GM23338 (cell line): ENCODE measurements around the gene ZNF609. TPM values are rescaled to one million over a fixed set of nuclear protein-coding genes. Genes with fewer than 3 reads are reported as not detected.

Experiments
- ATAC-seq: fragments of 200-7000 bp; cut with Tn5 transposase; 3 replicates; pipeline ENCODE4 v1.9.1; 2020
- DNase-seq: peaks from one replicate; pipeline ENCODE4 v3.0.0-alpha.2; 2015; ENCODE audit warnings: low spot score
- H2AFZ ChIP-seq: fragments of 200-600 bp; sonication (generic); 2 replicates; pipeline ENCODE4 v1.8.0; 2016; ENCODE audit warnings: antibody characterized with exemption, mild to moderate bottlenecking, moderate library complexity
- H3F3A ChIP-seq: fragments of 200-600 bp; sonication (generic); replicated peaks from 2 replicates; pipeline ENCODE4 v1.8.0; 2017; ENCODE audit warnings: antibody characterized with exemption, mixed run types, low read depth
- H3K27ac ChIP-seq: fragments of 200-600 bp; sonication (generic); 2 replicates; pipeline ENCODE4 v1.6.1; 2016; ENCODE audit warnings: low read depth
- H3K27me3 ChIP-seq: fragments of 200-600 bp; sonication (generic); 2 replicates; pipeline ENCODE4 v1.8.0; 2016; ENCODE audit warnings: mild to moderate bottlenecking, mixed run types, moderate library complexity; ENCODE audit not compliant: insufficient read depth
- H3K36me3 ChIP-seq: fragments of 200-600 bp; sonication (generic); 2 replicates; pipeline ENCODE4 v1.8.0; 2016; ENCODE audit warnings: mild to moderate bottlenecking; ENCODE audit not compliant: insufficient read depth
- H3K4me1 ChIP-seq: fragments of 200-600 bp; sonication (generic); 2 replicates; pipeline ENCODE4 v1.8.0; 2016; ENCODE audit warnings: mild to moderate bottlenecking, moderate library complexity; ENCODE audit not compliant: insufficient read depth
- H3K4me2 ChIP-seq: fragments of 200-600 bp; sonication (generic); 2 replicates; pipeline ENCODE4 v1.7.1; 2017; ENCODE audit warnings: mixed run types
- H3K4me3 ChIP-seq: fragments of 200-600 bp; sonication (generic); 2 replicates; pipeline ENCODE4 v1.6.1; 2016; ENCODE audit warnings: mixed run types
- H3K79me2 ChIP-seq: fragments of 200-600 bp; sonication (generic); replicated peaks from 2 replicates; pipeline ENCODE4 v1.8.0; 2017; ENCODE audit warnings: mild to moderate bottlenecking; ENCODE audit not compliant: insufficient read depth
- H3K9me2 ChIP-seq: fragments of 200-600 bp; sonication (generic); 2 replicates; pipeline ENCODE4 v1.8.0; 2017; ENCODE audit not compliant: insufficient read depth
- H4K20me1 ChIP-seq: fragments of 200-600 bp; sonication (generic); replicated peaks from 2 replicates; pipeline ENCODE4 v1.8.0; 2017; ENCODE audit warnings: mild to moderate bottlenecking; ENCODE audit not compliant: insufficient read depth
- H3K27ac Mint-ChIP-seq: 2 replicates; pipeline ENCODE4 v1.8.0; 2020; ENCODE audit warnings: inconsistent platforms, mild to moderate bottlenecking, moderate library complexity, mixed read lengths
- H3K27me3 Mint-ChIP-seq: 3 replicates; pipeline ENCODE4 v1.8.0; 2022; ENCODE audit warnings: low read depth, mild to moderate bottlenecking, moderate library complexity, mixed read lengths, inconsistent platforms; ENCODE audit not compliant: insufficient read depth, poor library complexity
- H3K36me3 Mint-ChIP-seq: 3 replicates; pipeline ENCODE4 v1.8.0; 2021; ENCODE audit warnings: low read depth, mild to moderate bottlenecking, inconsistent platforms, moderate library complexity, mixed read lengths
- H3K4me1 Mint-ChIP-seq: 3 replicates; pipeline ENCODE4 v1.8.0; 2020; ENCODE audit warnings: mild to moderate bottlenecking, inconsistent platforms, mixed read lengths
- H3K4me3 Mint-ChIP-seq: 3 replicates; pipeline ENCODE4 v1.8.0; 2021; ENCODE audit warnings: moderate library complexity, mild to moderate bottlenecking, inconsistent platforms, mixed read lengths
- H3K9me3 Mint-ChIP-seq: 3 replicates; pipeline ENCODE4 v1.8.0; 2020; ENCODE audit warnings: moderate library complexity, mild to moderate bottlenecking, inconsistent platforms, mixed read lengths
- CREB1 ChIP-seq: fragments of 250-450 bp; sonication (Bioruptor Pico); IDR thresholded peaks from 2 replicates; pipeline ENCODE4 v1.5.0; 2020; ENCODE audit warnings: low read depth, mild to moderate bottlenecking, moderate library complexity
- EZH2 ChIP-seq: fragments of 200-600 bp; sonication (generic); IDR thresholded peaks from one replicate; pipeline ENCODE4 v1.8.0; 2017; ENCODE audit warnings: antibody characterized with exemption, mild to moderate bottlenecking, low read depth; ENCODE audit not compliant: unreplicated experiment
- EZH2phosphoT487 ChIP-seq: fragments of 200-600 bp; sonication (generic); IDR thresholded peaks from one replicate; pipeline ENCODE4 v1.8.1; 2018; ENCODE audit warnings: antibody characterized with exemption; ENCODE audit not compliant: unreplicated experiment
- JUNB ChIP-seq: IDR thresholded peaks from one replicate; pipeline ENCODE4 v1.6.1; 2016; ENCODE audit warnings: antibody characterized with exemption; ENCODE audit not compliant: unreplicated experiment
- NANOG ChIP-seq: IDR thresholded peaks from 2 replicates; pipeline ENCODE4 v1.6.1; 2016; ENCODE audit warnings: antibody characterized with exemption, borderline replicate concordance
- POLR2AphosphoS5 ChIP-seq: IDR thresholded peaks from 2 replicates; pipeline ENCODE4 v1.6.1; 2016; ENCODE audit warnings: antibody characterized with exemption, low read depth
- ZNF114 ChIP-seq: fragments of 250-450 bp; sonication (Bioruptor Pico); IDR thresholded peaks from 2 replicates; pipeline ENCODE4 v1.5.0; 2020; ENCODE audit warnings: mild to moderate bottlenecking, moderate library complexity
- ZNF331 ChIP-seq: fragments of 250-450 bp; sonication (Bioruptor Pico); IDR thresholded peaks from 2 replicates; pipeline ENCODE4 v1.5.0; 2020; ENCODE audit warnings: low read depth, mild to moderate bottlenecking, moderate library complexity
- polyA plus RNA-seq: library from polyadenylated mRNA; unstranded; fragments of >200 nt; fragmentation: Nextera tagmentation; extraction: Ambion mirVana; gene quantifications from 2 replicates; pipeline ENCODE4 v1.2.1, GENCODE V29; 2016
- total RNA-seq: library from RNA; depleted of rRNA; stranded (reverse); fragments of >200 nt; shearing (Covaris generic); gene quantifications from 2 replicates; pipeline ENCODE4 v1.2.3, GENCODE V29; 2014
- TF ChIP-seq, protein P1 (sequence below), 2 experiments: fragments of 200-600 bp in 1 of 2; sonication (generic) in 1 of 2; conservative IDR thresholded peaks; 2 replicates each; pipeline versions ENCODE4 v1.5.1 to v1.6.1; 2016 to 2017; ENCODE audit warnings: antibody characterized with exemption in 2 of 2, low read depth in 2 of 2, mild to moderate bottlenecking in 2 of 2, moderate library complexity in 1 of 2
- TF ChIP-seq, protein P2 (sequence below): fragments of 250-450 bp; sonication (Bioruptor Pico); IDR thresholded peaks from 2 replicates; pipeline ENCODE4 v1.5.0; 2020; ENCODE audit warnings: mild to moderate bottlenecking, moderate library complexity
- TF ChIP-seq, protein P3 (sequence below): IDR thresholded peaks from 2 replicates; pipeline ENCODE4 v1.6.1; 2016; ENCODE audit warnings: antibody characterized with exemption

Gene ZNF609
- total and polyA plus RNA-seq, 2 experiments from 2014 or later = 26.4 to 40.2 TPM

DNA sequence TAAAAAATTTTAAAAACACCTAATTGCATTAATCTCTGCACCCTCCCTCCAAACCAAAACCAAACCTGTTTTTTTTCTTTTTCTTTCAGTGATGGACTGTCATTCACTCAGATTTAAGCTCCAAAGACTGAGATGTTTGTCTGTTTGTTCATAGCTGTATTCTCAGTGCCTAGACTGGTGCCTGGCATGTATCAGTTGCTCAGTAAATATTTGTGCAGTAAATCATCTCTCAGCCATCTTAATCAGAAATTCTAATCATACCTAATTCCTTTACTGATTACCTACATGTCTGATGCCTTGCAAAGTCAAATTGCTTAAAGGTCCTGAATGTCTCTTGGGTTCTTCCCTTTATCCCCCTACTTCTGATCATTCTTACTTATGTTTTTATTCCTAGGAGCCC is 138.8 kb downstream of the ZNF609 start:
- Mint-ChIP-seq H3K4me1 (peaks cover 42% of the 10 kb centered on the region), H3K36me3 (no peaks in the 10 kb centered on the region), H3K9me3 (no peaks in the 10 kb centered on the region), H3K4me3 (no peak overlapping the region), H3K27me3 (peaks cover 5% of the 10 kb centered on the region), H3K27ac (no peak overlapping the region)
- H3K4me2 ChIP-seq = no peak overlapping the region
- TF ChIP-seq NANOG (no peak), EZH2 (no peak), POLR2AphosphoS5 (no peak), ZNF114 (CRISPR knock-in tag) (no peak), EZH2phosphoT487 (no peak), ZNF331 (CRISPR knock-in tag) (no peak), JUNB (no peak), CREB1 (no peak)
- TF ChIP-seq, protein P1, sequence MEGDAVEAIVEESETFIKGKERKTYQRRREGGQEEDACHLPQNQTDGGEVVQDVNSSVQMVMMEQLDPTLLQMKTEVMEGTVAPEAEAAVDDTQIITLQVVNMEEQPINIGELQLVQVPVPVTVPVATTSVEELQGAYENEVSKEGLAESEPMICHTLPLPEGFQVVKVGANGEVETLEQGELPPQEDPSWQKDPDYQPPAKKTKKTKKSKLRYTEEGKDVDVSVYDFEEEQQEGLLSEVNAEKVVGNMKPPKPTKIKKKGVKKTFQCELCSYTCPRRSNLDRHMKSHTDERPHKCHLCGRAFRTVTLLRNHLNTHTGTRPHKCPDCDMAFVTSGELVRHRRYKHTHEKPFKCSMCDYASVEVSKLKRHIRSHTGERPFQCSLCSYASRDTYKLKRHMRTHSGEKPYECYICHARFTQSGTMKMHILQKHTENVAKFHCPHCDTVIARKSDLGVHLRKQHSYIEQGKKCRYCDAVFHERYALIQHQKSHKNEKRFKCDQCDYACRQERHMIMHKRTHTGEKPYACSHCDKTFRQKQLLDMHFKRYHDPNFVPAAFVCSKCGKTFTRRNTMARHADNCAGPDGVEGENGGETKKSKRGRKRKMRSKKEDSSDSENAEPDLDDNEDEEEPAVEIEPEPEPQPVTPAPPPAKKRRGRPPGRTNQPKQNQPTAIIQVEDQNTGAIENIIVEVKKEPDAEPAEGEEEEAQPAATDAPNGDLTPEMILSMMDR (conservative IDR thresholded peaks at IDR 0.05; ENCODE audit: low read depth in 2 of 2) = no peak
- TF ChIP-seq, protein P2, sequence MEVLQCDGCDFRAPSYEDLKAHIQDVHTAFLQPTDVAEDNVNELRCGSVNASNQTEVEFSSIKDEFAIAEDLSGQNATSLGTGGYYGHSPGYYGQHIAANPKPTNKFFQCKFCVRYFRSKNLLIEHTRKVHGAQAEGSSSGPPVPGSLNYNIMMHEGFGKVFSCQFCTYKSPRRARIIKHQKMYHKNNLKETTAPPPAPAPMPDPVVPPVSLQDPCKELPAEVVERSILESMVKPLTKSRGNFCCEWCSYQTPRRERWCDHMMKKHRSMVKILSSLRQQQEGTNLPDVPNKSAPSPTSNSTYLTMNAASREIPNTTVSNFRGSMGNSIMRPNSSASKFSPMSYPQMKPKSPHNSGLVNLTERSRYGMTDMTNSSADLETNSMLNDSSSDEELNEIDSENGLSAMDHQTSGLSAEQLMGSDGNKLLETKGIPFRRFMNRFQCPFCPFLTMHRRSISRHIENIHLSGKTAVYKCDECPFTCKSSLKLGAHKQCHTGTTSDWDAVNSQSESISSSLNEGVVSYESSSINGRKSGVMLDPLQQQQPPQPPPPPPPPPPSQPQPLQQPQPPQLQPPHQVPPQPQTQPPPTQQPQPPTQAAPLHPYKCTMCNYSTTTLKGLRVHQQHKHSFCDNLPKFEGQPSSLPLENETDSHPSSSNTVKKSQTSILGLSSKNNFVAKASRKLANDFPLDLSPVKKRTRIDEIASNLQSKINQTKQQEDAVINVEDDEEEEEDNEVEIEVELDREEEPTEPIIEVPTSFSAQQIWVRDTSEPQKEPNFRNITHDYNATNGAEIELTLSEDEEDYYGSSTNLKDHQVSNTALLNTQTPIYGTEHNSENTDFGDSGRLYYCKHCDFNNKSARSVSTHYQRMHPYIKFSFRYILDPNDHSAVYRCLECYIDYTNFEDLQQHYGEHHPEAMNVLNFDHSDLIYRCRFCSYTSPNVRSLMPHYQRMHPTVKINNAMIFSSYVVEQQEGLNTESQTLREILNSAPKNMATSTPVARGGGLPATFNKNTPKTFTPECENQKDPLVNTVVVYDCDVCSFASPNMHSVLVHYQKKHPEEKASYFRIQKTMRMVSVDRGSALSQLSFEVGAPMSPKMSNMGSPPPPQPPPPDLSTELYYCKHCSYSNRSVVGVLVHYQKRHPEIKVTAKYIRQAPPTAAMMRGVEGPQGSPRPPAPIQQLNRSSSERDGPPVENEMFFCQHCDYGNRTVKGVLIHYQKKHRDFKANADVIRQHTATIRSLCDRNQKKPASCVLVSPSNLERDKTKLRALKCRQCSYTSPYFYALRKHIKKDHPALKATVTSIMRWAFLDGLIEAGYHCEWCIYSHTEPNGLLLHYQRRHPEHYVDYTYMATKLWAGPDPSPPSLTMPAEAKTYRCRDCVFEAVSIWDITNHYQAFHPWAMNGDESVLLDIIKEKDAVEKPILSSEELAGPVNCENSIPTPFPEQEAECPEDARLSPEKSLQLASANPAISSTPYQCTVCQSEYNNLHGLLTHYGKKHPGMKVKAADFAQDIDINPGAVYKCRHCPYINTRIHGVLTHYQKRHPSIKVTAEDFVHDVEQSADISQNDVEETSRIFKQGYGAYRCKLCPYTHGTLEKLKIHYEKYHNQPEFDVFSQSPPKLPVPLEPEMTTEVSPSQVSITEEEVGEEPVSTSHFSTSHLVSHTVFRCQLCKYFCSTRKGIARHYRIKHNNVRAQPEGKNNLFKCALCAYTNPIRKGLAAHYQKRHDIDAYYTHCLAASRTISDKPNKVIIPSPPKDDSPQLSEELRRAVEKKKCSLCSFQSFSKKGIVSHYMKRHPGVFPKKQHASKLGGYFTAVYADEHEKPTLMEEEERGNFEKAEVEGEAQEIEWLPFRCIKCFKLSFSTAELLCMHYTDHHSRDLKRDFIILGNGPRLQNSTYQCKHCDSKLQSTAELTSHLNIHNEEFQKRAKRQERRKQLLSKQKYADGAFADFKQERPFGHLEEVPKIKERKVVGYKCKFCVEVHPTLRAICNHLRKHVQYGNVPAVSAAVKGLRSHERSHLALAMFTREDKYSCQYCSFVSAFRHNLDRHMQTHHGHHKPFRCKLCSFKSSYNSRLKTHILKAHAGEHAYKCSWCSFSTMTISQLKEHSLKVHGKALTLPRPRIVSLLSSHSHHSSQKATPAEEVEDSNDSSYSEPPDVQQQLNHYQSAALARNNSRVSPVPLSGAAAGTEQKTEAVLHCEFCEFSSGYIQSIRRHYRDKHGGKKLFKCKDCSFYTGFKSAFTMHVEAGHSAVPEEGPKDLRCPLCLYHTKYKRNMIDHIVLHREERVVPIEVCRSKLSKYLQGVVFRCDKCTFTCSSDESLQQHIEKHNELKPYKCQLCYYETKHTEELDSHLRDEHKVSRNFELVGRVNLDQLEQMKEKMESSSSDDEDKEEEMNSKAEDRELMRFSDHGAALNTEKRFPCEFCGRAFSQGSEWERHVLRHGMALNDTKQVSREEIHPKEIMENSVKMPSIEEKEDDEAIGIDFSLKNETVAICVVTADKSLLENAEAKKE (CRISPR knock-in tag) = no peak
- TF ChIP-seq, protein P3, sequence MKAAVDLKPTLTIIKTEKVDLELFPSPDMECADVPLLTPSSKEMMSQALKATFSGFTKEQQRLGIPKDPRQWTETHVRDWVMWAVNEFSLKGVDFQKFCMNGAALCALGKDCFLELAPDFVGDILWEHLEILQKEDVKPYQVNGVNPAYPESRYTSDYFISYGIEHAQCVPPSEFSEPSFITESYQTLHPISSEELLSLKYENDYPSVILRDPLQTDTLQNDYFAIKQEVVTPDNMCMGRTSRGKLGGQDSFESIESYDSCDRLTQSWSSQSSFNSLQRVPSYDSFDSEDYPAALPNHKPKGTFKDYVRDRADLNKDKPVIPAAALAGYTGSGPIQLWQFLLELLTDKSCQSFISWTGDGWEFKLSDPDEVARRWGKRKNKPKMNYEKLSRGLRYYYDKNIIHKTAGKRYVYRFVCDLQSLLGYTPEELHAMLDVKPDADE = no peak
- no peaks in the 10 kb centered on the region; the same call in 1 of the 2 replicates for H3F3A ChIP-seq
- H4K20me1 ChIP-seq = peaks cover 35% of the 10 kb centered on the region
- H3K27ac ChIP-seq = no peak overlapping the region
- no peak overlapping the region for H2AFZ ChIP-seq
- peaks cover 17% of the 10 kb centered on the region for H3K4me1 ChIP-seq
- H3K27me3 ChIP-seq = no peaks in the 10 kb centered on the region
- H3K9me2 ChIP-seq = no peaks in the 10 kb centered on the region
- DNase-seq (no peak), ATAC-seq (no peak)
- peaks cover 89% of the 10 kb centered on the region for H3K79me2 ChIP-seq
- H3K36me3 ChIP-seq = no peaks in the 10 kb centered on the region
- H3K4me3 ChIP-seq = no peak overlapping the region
